Right ventricle myocardium inferior (tissue), 1 donor: ENCODE results near the gene CHPF. TPM values are rescaled to one million over a fixed set of nuclear protein-coding genes. Genes with fewer than 3 reads are reported as not detected.

ENCODE experiments used
- ATAC-seq: fragments of 200-7000 bp; cut with Tn5 transposase; one replicate; pipeline ENCODE4 v1.9.1; 2020; ENCODE audit warnings: mild to moderate bottlenecking, moderate library complexity
- DNase-seq: peaks from one replicate; pipeline ENCODE4 v3.0.0; 2021; ENCODE audit errors: missing footprints
- intact Hi-C: fragments of 100-400 bp; cut with DNase I; formaldehyde crosslinking; loops from one replicate; pipeline ENCODE4 v1.11.0; 2022
- total RNA-seq: library from RNA; stranded (reverse); fragmentation: NEBNext Ultra II Directional; extraction: Animal tissue kit (Norgen Biotek cat#: 25700); gene quantifications from one replicate; pipeline ENCODE4 v1.2.1, GENCODE V29; 2021
- donor health status: DM: no; HTN: yes; CAD: no; lungs with severe emphysema.

Gene CHPF
- total RNA-seq, 1 donor from 2014 or later: 92.2 TPM

- ATAC-seq: no peak
- intact Hi-C loops: no loop called here
- peak; percentile 34 for DNase-seq
Measured at GRCh38 chr2:219557320-219557719, 13.7 kb upstream of the CHPF start.

- ATAC-seq (no peak), DNase-seq (peak; percentile 62)
- intact Hi-C loops: no loop called here
Measured at GRCh38 chr2:219556413-219556812, 12.8 kb upstream of the CHPF start.

GRCh38 chr2:219555956-219556355 is 12.3 kb upstream of the CHPF start:
- peak; percentile 43 for DNase-seq

GRCh38 chr2:219554350-219554749 is 10.7 kb upstream of the CHPF start:
- DNase-seq (peak; percentile 68), ATAC-seq (no peak)
- intact Hi-C loops: no loop called here

More at GRCh38 chr2:219555956-219556355, 12.3 kb upstream of the CHPF start:
- ATAC-seq: no peak
- intact Hi-C loops: no loop called here

GRCh38 chr2:219553463-219553963 is 9.9 kb upstream of the CHPF start:
- intact Hi-C loops: no loop called here
- ATAC-seq: no peak
- no peak for DNase-seq

- DNase-seq (no peak), ATAC-seq (no peak)
- intact Hi-C loops: no loop called here
Measured at GRCh38 chr2:219553168-219553417, 9.5 kb upstream of the CHPF start.

- DNase-seq: peak; percentile 90
- ATAC-seq: peak; percentile 93
- intact Hi-C loops: no loop called here
Measured at GRCh38 chr2:219552382-219553167, 9.0 kb upstream of the CHPF start.

GRCh38 chr2:219551441-219552381 is 8.1 kb upstream of the CHPF start:
- no peak for DNase-seq
- intact Hi-C loops: no loop called here
- ATAC-seq: no peak

GRCh38 chr2:219549619-219550018 is 6.0 kb upstream of the CHPF start:
- DNase-seq (no peak), ATAC-seq (no peak)
- intact Hi-C loops: no loop called here

GRCh38 chr2:219548990-219549389 is 5.4 kb upstream of the CHPF start:
- ATAC-seq: no peak
- DNase-seq: no peak
- intact Hi-C loops: no loop called here

- intact Hi-C loops: no loop called here
- no peak for ATAC-seq
- no peak for DNase-seq
Measured at GRCh38 chr2:219547621-219548020, 4.0 kb upstream of the CHPF start.

GRCh38 chr2:219545943-219546352 is 2.3 kb upstream of the CHPF start:
- intact Hi-C loops: no loop called here
- no peak for ATAC-seq

GRCh38 chr2:219545295-219545942 is 1.8 kb upstream of the CHPF start:
- intact Hi-C loops: no loop called here
- ATAC-seq (no peak), DNase-seq (no peak)

More at GRCh38 chr2:219545943-219546352, 2.3 kb upstream of the CHPF start:
- no peak for DNase-seq

- intact Hi-C loops: no loop called here
- no peak for DNase-seq
Measured at GRCh38 chr2:219544567-219544966, 958 bp upstream of the CHPF start.

GRCh38 chr2:219542931-219543595 is 546 bp downstream of the CHPF start:
- DNase-seq (peak; percentile 80), ATAC-seq (peak; percentile 30)
- intact Hi-C loops: loop anchor here (1.0 kb wide), 1 partner anchor 99 kb away; no protein-coding TSS in a partner anchor

More at GRCh38 chr2:219544567-219544966, 958 bp upstream of the CHPF start:
- ATAC-seq: no peak

- DNase-seq (peak; percentile 90), ATAC-seq (no peak)
- intact Hi-C loops: loop anchor here (1.0 to 2.0 kb wide), 2 partner anchors 148 to 185 kb away; no protein-coding TSS in a partner anchor
Measured at GRCh38 chr2:219541611-219542180, 1.9 kb downstream of the CHPF start.

- DNase-seq (no peak), ATAC-seq (no peak)
- intact Hi-C loops: loop anchor here (1.0 to 2.0 kb wide), 2 partner anchors 148 to 186 kb away; no protein-coding TSS in a partner anchor
Measured at GRCh38 chr2:219540784-219541504, 2.7 kb downstream of the CHPF start.
